C1 segment of cervical spinal cord (tissue), 14 donors: Measurements from ENCODE around the gene MYH7.
"Not testable (repeated sequence)": the region's sequence is repeated elsewhere in the genome, so short reads cannot be mapped to it uniquely, and the experiment has no call there.

Source experiments
- DNase-seq, 14 donors: peaks; one replicate each; lab custom pipeline; 2025; lab: John Stamatoyannopoulos, UW

The MYH7 gene

DNA sequence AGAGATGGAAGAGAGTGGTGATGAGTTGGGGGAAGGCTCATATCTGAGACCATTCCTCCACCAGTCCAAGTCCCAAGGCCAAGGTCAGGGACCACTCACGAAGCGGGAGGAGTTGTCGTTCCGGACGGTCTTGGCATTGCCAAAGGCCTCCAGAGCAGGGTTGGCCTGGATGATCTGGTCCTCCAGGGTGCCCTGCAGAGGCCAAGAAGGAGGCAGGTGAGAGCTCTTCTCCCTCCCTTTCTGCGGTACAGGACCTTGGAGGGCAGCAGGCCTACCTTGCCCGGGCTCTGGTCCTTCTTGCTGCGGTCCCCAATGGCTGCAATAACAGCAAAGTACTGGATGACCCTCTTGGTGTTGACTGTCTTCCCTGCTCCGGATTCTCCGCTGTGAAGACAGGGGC, 4.0 kb downstream of the MYH7 start:
- DNase-seq: no peak

DNA sequence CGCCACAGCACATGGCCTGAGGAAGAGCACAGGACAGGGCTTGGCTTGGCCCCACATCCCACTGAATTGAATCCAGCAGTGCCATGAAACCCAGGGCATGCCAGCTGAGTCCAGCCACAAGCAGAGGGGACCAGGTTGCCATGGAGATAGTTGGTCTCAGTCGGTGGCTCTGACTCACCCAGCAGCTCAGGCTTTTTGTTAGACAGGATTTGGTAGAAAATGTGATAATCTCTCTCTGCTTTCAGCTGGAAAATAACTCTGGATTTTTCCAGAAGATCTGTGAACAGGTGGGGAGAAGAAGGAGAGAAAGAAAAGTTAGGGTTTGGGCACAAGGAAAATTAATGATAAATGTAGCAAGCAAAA, 4.8 kb downstream of the MYH7 start:
- peak in 5 of 14 donors; percentile 4 to 53 (median 31) for DNase-seq

DNA sequence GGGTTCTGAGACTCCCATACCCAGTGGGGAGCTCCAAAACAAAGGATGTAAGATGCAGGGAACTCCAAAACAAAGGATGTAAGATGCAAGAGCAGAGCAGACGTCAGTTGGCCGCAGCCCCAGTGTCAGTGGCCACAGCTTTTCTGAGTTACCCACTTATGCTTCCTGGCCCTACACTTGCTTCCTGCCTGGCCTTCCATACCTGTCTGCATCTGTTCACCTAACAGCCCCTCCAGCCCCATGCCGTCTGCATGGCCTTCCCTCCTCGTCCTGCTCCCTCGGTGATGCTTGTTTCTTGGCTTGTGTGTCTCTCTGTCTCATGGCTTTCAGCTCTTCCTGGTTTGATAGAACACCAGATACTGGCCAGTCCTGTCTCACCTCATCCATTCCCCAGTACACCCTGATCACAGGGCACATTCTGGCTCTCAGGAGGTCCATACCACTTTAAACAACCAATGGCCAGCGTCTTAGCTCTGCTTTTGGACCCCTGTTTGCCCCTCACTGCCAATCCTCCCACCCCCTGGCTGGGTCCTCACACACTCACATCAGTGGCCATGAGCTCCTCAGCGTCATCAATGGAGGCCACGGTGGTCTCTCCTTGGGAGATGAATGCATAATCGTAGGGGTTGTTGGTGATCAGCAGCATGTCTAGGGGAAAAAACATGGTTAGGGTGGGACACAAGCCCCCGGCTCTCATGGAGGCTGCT, 5.3 kb downstream of the MYH7 start:
- DNase-seq: no peak

DNA sequence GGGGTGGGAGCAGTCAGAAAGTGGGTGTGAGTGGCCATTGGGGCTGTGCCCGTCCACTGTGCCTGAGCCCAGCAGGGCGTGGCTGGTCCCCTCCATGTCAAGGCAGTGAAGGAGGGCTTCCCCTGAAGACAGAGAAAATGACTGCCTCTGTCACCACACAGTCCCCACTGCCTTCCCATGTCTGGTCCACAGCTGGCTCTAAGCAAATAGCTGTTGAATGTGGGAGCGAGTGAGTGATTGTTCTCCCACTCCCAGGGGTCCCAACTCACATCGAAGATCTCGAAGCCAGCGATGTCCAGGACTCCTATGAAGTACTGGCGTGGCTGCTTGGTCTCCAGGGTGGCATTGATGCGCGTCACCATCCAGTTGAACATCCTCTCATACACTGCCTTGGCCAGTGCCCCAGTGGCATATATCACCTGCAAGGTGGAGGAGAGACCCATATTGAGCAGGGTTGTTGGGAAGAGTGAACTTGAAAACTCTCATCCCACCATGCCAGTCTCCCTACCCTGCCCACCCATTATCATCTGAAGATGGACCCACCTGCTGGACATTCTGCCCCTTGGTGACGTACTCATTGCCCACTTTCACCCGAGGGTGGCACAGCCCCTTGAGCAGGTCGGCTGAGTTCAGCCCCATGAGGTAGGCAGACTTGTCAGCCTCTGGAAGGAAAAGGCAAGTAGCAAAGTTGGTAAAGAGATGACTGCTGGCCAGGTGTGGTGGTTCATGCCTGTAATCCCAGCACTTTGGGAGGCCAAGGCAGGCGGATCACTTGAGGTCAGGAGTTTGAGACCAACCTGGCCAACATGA, 6.6 kb downstream of the MYH7 start:
- DNase-seq: no peak

DNA sequence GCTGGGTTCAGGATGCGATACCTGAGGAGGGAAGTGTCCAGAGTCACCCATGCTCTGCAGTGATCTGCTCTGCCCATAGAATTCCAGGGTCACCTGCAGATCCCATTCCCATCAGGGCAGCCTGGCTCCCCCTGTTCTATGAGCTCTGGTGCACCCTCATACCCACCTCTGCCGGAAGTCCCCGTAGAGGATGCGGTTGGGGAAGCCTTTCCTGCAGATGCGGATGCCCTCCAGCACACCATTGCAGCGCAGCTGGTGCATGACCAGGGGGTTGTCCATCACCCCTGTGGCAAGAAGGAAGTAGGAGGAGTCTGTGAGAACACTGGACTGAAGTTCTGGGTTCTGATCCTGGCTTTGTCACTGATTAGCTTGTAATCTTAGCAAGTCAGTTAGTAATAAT, 9.7 kb downstream of the MYH7 start:
- DNase-seq: not testable (repeated sequence)

DNA sequence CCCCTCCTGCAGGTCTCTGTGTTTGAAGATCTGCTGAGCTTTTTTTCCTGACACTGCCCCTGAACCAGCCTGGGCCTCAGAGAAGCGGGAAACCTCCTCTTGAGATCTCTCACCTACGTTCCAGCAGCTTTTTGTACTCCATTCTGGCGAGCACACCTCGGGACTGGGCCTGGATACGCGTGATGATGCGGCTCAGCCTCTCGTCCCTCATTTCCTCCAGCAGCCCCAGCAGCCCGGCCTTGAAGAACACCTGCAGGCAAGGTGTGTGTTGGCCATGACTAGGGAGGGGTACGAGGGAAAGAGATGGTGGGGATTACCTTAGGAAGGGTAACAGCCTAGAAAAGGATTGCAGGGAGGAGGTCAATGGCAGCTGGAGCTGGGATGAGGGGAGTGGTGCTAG, 10.3 kb downstream of the MYH7 start:
- DNase-seq: no peak

DNA sequence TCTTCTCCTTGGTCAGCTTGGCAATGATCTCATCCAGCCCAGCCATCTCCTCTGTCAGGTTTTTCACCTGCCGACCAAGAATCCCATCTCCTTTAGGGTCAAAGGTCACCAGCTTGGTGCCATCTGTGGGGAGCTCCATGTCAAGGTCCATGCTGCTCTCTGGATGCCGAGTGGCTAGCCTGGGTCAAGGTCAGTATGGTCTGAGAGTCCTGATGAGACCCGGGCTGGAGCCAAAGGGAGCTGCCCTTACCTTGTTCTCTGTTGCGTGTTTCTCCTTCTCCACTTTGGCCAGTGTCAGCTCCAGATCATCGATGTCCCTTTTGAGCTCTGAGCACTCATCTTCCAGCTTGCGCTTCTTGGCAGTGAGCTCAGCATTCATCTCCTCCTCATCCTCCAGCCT, 11.8 kb downstream of the MYH7 start:
- DNase-seq: no peak

DNA sequence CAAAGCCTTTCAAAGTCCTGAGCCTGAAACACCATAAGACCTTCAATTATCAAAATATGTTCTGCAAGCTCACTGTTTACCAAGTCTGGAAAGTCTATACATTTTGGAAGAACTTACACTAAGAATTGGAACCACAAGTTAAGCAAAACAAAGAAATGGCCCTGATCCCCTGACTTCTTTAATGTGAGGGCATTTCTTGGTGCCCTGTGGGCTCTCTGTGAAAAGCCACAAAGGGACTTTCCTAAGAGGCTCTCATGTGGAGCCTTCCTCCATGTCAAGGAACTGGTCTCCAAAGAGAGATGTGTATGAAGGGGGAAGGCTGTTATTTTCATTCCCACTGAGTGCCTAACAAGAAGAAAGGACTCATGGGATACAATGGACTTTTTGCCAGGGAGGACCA, 13.9 kb downstream of the MYH7 start:
- DNase-seq: no peak

DNA sequence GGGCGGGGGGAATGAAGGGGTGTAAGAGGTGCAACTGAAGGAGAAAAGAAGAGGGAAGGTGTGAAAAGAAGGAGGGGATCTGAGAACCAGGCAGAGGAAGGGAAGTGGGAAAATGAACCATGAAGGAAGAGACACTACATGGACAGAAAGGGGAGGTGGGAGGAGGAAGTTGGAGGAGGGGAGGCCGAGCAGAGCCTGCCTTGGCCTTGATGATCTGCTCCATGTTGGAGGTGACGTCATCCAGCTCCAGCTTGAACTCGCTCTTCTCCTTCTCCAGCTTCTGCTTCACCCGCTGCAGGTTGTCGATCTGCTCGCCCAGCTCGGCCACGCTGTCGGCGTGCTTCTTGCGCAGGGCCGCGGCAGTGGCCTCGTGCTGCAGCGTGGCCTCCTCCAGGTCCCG, 15.8 kb downstream of the MYH7 start:
- not testable (repeated sequence) for DNase-seq

DNA sequence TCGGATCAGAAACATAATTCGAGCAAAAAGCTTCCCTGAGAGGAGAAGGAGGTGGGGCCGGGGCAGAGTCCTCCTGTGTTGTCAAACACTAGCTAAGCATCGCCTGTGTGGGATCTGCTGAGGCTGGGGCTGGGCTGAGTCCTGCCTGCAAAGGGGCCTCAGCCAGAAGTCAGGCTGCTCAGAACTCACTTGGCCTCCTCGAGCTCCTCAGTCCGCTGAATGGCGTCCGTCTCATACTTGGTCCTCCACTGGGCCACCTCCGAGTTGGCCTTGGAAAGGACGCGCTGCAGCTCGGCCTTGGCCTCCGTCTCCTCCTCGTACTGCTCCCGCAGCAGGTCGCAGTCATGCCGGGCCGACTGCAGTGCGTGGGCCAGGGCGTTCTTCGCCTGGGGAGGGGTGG, 17.4 kb downstream of the MYH7 start:
- no peak for DNase-seq

DNA sequence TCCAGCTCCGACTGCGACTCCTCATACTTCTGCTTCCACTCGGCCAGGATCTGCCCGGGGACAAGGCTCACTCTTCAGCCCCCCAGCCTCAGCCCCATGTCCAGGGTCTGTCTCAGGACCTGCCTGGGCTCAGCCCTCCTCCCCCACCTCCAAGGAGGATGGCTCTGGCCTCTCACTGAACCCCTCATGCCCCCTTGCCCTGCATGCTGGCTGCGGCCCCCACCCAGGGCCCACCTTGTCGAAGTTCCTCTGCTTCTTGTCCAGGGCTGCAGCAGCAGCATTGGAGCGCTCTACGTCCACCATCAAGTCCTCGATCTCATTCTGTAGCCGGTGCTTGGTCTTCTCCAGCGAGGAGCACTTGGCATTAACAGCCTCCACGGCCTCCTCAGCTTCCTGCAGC, 18.2 kb downstream of the MYH7 start:
- DNase-seq: not testable (repeated sequence)

DNA sequence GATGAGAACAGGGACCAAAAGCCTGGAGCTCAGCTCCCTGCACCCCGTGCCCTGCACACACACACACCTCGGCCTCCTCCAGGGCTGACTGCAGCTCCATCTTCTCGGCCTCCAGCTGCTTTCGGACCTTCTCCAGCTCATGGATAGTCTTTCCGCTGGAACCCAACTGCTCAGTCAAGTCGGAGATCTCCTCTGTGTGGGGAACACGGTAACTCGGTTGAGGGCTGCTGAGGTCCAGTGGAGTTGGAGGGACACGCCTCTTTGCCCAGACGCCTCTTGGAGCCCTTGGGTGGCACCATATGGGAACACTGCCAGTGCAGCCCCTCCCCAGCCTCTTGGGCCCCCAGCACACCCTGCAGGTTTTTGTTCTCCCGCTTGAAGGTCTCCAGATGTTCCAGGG, 18.7 kb downstream of the MYH7 start:
- no peak for DNase-seq

DNA sequence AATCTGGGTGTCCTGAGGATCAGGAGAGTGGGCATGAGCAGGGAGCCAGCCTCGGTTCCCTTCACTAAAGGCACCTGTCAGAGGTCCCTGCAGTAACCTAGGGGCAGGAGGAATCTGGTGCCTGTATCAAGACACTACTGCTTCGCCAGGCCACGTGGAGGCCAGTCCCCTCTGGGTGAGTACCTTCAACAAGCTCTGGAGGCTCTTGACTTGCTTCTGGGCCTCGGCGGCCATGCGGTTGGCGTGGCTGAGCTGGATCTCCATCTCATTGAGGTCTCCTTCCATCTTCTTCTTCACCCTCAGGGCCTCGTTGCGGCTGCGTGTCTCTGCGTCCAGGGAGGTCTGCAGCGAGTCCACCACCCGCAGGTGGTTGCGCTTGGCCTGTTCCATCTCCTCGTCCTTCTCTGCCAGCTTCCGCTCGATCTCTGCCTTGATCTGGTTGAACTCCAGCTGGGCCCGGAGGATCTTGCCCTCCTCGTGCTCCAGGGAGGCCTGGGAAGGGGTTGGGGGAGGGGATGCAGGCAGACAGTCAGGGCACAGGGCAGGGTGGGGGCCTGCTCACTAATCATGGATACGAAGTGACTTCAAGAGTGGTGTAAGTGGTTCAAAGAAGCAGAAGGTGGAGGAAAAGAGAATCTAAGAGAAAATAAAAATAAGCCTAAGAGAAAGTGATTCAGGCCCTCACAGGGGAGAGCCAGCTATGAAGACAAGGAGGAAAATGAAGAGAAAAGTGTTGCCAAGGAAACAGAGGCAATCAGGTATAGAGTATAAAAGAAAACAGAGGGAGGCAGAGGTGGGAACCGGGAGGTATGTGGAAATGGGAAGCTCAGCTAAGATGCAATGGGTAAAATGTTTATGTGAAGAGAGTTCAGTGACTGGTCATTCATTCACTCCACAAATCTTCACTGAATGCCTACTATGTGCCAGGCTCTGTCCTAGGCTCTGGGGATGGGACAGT, 19.4 kb downstream of the MYH7 start:
- DNase-seq: no peak

DNA sequence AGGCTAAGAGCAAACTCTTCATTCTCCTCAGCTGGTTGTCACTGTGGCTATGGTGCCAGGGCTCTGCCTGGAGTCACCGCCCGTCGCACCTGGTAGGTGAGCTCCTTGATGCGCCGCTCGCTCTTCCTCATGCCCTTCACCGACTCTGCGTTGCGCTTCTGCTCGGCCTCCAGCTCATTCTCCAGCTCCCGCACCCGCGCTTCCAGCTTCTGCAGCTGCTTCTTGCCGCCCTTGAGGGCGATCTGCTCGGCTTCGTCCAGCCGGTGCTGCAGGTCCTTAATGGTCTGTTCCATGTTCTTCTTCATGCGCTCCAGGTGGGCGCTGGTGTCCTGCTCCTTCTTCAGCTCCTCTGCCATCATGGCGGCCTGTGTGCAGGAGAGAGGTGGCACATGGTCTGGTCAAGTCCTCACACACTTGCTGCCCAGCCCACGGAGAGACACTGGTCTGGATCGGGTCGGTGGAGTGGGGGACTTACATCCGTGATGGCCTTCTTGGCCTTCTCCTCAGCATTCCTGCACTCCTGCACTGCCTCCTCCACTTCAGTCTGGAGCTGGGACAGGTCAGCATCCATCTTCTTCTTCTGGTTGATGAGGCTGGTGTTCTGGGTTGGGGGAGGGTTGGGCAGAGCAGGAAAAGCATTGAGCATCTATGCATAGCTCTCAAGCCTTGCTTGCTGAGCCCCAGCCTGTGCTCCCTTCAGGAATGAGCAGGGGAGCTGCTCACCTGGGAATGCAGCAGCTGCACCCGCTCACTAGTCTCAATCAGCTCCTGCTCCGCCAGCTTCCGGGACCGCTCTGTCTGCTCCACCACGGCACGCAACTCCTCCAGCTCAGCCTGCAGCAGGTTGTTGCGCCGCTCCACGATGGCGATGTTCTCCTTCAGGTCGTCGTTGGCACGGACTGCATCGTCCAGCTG, 20.3 kb downstream of the MYH7 start:
- DNase-seq: no peak

DNA sequence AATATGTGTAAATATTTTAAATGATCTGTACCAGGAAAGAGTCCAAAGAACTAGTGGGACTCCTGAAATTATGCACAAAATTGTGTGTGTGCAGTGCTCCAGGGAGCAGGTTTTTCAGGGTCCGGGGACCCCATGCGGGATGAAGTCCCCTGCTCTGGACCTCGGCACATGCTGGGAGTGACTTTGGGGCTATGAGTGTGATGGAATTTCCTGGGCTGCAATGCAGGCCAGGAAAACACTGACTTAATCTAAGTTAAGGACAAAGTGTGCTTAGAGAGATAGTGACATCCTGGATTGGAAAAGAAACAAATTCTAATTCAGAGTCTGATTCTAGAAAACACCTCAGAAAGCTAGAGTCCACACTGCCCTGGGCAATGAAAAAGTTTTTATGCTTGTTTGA, 21.2 kb downstream of the MYH7 start:
- no peak for DNase-seq

DNA sequence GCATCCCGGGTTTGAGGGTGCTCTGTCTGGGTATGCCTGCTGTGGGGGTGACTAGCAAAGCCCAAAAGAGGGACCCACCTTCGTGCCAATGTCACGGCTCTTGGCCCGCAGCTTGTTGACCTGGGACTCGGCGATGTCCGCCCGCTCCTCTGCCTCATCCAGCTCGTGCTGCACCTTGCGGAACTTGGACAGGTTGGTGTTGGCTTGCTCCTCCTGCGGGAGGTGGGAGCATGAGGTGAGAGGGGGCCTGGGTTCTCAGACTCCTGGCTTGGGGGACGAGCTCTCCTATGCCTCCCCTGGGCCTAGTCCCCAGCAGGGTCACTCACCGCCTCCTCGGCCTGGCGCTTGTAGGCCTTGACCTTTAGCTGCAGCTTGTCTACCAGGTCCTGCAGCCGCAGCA, 21.8 kb downstream of the MYH7 start:
- DNase-seq: no peak

DNA sequence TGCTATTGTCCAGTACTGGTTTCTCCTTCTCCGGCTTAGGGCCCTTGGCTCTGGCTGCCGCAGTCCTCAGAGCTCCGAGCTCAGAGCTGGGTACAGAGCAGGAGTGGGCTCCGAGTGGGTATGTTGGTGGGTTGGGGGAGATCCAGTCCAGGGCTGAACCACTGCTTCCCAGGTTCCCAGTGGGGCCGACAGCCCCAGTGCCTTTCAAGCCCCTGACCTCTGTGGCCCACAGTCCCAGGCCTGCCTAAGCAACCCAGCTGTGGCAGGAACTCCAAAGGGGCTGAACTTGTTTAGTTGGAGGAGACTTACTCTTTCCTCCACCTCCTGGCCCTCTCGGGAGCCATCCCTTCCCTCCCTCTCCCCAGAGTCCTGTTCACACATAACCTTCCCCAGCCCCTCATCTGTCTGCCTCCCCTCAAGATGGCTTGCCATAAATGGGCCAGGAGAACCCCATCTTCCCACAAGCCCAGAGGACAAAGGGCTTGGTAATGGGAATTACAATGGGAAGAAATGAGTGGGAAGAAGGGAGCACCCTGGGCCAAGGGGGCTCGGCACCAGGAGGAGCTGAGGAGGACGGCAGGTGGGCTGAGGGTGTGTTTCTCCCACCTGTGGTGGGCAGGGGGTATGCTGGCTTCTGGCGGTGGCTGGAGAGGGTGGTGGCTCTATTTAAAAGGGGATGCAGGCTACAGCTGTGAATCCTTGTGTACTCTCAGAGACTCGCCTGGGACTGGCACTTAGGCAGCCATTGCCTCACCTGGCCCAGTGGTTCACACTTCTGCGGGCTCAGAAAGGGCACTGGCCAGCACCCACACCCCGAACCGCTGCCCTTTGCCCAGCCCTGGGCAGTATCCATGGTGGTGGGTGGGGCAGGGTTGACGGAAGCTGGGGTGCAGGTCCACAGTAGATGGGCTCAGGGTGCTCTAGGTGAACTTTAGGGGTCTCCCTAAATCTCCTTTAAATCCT, 23.6 kb downstream of the MYH7 start:
- DNase-seq: no peak

DNA sequence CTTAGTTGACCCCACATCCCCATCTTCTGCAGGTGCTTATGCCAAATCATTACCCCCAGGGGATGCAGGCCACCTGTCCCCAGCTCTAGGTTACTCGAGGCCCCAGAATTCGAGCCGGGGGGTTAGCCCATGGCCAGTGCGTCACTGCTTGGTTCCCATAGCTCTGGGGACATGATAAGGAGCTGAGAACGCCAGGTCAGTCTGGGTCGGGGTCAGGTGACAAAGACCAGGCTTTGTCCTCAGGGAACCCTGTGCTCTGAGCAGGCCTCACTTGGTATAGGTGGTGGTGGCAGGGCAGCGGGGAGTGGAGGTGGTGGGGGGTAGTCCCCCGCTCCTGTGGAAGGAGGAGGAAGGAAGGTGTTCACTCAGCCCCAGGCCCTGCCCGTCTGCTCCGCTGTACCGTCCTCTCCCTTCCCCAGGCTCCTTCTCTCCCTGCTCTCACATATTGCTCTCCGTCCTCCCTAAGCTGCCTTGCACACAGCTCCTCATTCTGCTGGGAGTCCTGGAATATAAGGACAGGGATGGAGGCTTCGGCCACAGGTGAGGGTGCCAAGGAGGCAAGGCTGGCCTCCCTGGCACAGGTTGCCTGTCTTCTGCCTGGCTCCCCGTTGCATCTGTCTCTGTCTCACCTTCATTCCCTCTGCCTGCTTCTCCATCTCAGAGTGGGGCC, 25.4 kb downstream of the MYH7 start:
- DNase-seq: no peak

DNA sequence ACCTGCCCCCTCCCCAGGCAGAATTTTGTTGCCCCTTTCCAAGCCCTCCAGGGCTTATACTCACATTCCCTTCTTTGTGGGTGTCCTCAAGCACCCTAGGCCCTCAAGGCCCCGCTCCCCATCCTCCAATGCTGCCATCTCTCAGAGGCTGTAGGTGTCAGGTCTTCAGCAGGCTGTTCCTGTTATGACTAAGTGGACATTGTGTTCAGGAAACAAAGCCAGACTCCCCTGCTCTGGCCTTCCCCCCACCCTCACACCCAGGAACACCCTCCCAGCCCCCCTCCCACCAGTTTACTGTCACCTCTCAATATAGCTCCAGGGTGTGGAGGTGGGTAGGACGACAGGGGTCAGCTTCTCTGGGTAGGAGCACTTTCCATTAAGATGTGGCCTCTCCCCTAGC, 26.0 kb downstream of the MYH7 start:
- no peak for DNase-seq

DNA sequence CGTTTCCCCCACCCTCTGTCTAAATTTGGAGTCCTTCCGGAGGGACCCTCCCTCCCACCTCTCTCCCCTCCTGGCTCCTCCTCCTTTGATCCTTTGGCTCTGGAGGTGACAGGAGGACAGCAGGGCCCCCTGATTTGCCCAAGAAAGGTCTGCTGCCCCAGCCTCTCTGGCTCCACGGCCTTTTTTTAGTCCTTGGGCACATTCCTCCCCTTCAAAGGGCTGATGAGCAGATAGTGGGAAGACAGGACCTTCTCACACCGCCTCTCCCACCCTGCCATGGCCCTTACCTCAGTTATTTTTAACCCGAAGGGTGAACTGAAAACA, 27.2 kb downstream of the MYH7 start:
- no peak for DNase-seq
